GM12878 (cell line): ENCODE data around the gene CHD9. TPM values are rescaled to one million over a fixed set of nuclear protein-coding genes. Genes with fewer than 3 reads are reported as not detected.

Experiments
- ATAC-seq: fragments of 200-7000 bp; cut with Tn5 transposase; 3 replicates; pipeline ENCODE4 v1.9.1; 2020; ENCODE audit warnings: mild to moderate bottlenecking, moderate library complexity
- BruUV-seq: library from RNA; stranded (reverse); fragments of 400-500 nt; replicated peaks from 2 replicates; lab custom pipeline; 2021; lab: Mats Ljungman, UMichigan
- CTCF ChIA-PET: fragments of 300-600 bp; sonication (Branson Sonifier 250); formaldehyde crosslinking; extraction: SDS; loops from one replicate; lab custom pipeline; 2021; ENCODE audit warnings: inconsistent platforms; lab: Yijun Ruan, JAX
- POLR2A ChIA-PET: fragments of 350-600 bp; formaldehyde crosslinking; extraction: SDS; loops from one replicate; lab custom pipeline; 2021; ENCODE audit warnings: inconsistent platforms; lab: Charles Lee
- RAD21 ChIA-PET: fragments of 300-600 bp; sonication (Branson Sonifier 250); formaldehyde crosslinking; loops from one replicate; lab custom pipeline; 2023; ENCODE audit warnings: antibody characterized with exemption; ENCODE audit not compliant: unreplicated experiment; lab: Charles Lee
- SMC1A ChIA-PET: fragments of 300-600 bp; sonication (Branson Sonifier 250); formaldehyde crosslinking; loops from one replicate; lab custom pipeline; 2023; ENCODE audit not compliant: unreplicated experiment, uncharacterized antibody; lab: Charles Lee
- DNase-seq: peaks from one replicate; pipeline ENCODE4 v3.0.0-alpha.2; 2011; ENCODE audit warnings: low read depth, low spot score
- FAIRE-seq: peaks from 3 replicates; lab custom pipeline; 2011; peaks lifted over from hg19 to GRCh38; lab: Jason Lieb, UNC
- H2AFZ ChIP-seq: 2 replicates; pipeline ENCODE4 v1.6.0; 2011; ENCODE audit warnings: low read depth, low read length, control low read depth; ENCODE audit not compliant: control insufficient read depth
- H3K27ac ChIP-seq: 2 replicates; pipeline ENCODE4 v1.5.1; 2011; ENCODE audit warnings: control low read depth; ENCODE audit not compliant: control insufficient read depth, insufficient read depth
- H3K27me3 ChIP-seq, 2 experiments: replicated peaks in 1 of 2; 2 replicates each; pipeline versions ENCODE4 v1.6.0 to v1.6.1; 2011; ENCODE audit warnings: low read length in 1 of 2; ENCODE audit not compliant: control insufficient read depth in 2 of 2, insufficient read depth in 2 of 2
- H3K36me3 ChIP-seq, 2 experiments: 2 replicates each; pipeline ENCODE4 v1.5.1; 2011; ENCODE audit warnings: low read length in 1 of 2; ENCODE audit not compliant: control insufficient read depth in 2 of 2, insufficient read depth in 2 of 2
- H3K4me1 ChIP-seq: 2 replicates; pipeline ENCODE4 v1.6.1; 2011; ENCODE audit warnings: mild to moderate bottlenecking, low read length, moderate library complexity, mixed read lengths; ENCODE audit not compliant: control insufficient read depth, insufficient read depth
- H3K4me2 ChIP-seq: 2 replicates; pipeline ENCODE4 v1.6.0; 2011; ENCODE audit warnings: control low read depth; ENCODE audit not compliant: control insufficient read depth, insufficient read depth
- H3K4me3 ChIP-seq: fragments of 200-600 bp; sonication (generic); 2 replicates; pipeline ENCODE4 v1.5.1; 2016
- H3K79me2 ChIP-seq: 2 replicates; pipeline ENCODE4 v1.6.0; 2011; ENCODE audit warnings: low read length; ENCODE audit not compliant: control insufficient read depth, insufficient read depth
- H3K9ac ChIP-seq: 2 replicates; pipeline ENCODE4 v1.8.0; 2011; ENCODE audit warnings: low read length, control low read depth, mixed read lengths; ENCODE audit not compliant: control insufficient read depth, insufficient read depth
- H3K9me3 ChIP-seq: replicated peaks from 3 replicates; pipeline ENCODE4 v1.5.1; 2011; ENCODE audit warnings: mild to moderate bottlenecking, low read length; ENCODE audit not compliant: control insufficient read depth, insufficient read depth
- H4K20me1 ChIP-seq: 2 replicates; pipeline ENCODE4 v1.6.0; 2011; ENCODE audit not compliant: control insufficient read depth, insufficient read depth
- CBFB ChIP-seq: IDR thresholded peaks from 2 replicates; pipeline ENCODE4 v1.6.1; 2016; ENCODE audit warnings: antibody characterized with exemption, low read depth
- HDAC6 ChIP-seq: fragments of 200-600 bp; sonication (generic); IDR thresholded peaks from one replicate; pipeline ENCODE4 v1.8.0; 2017; ENCODE audit warnings: antibody characterized with exemption; ENCODE audit not compliant: unreplicated experiment
- HDGF ChIP-seq: fragments of 450-650 bp; IDR thresholded peaks from 2 replicates; pipeline ENCODE4 v1.6.1; 2016; ENCODE audit warnings: antibody characterized with exemption
- MYB ChIP-seq: fragments of 150-350 bp; IDR thresholded peaks from 2 replicates; pipeline ENCODE4 v1.6.1; 2014; ENCODE audit warnings: mild to moderate bottlenecking, low read depth, low read length, borderline replicate concordance
- PAX5 ChIP-seq: IDR thresholded peaks from 2 replicates; pipeline ENCODE4 v1.6.1; 2011; ENCODE audit warnings: low read depth, low read length, borderline replicate concordance
- SIN3A ChIP-seq: IDR thresholded peaks from 2 replicates; pipeline ENCODE4 v1.6.1; 2012; ENCODE audit warnings: low read depth, low read length, improper control_type of control experiment
- SMC3 ChIP-seq: IDR thresholded peaks from 2 replicates; pipeline ENCODE4 v1.6.1; 2011; ENCODE audit warnings: low read length, improper control_type of control experiment, borderline replicate concordance
- TCF12 ChIP-seq: IDR thresholded peaks from 2 replicates; pipeline ENCODE4 v1.6.1; 2011; ENCODE audit warnings: low read depth, mild to moderate bottlenecking, low read length
- ZNF217 ChIP-seq: fragments of 450-650 bp; IDR thresholded peaks from 2 replicates; pipeline ENCODE4 v1.6.1; 2017; ENCODE audit warnings: antibody characterized with exemption, mild to moderate bottlenecking
- WGBS: methylation state at CpG from one replicate; pipeline ENCODE4 v1.1.6; 2016; ENCODE audit warnings: low lambda C conversion rate; ENCODE audit not compliant: insufficient replicate concordance, insufficient coverage; ENCODE audit errors: missing lambda C conversion rate; 5-methylcytosine and 5-hydroxymethylcytosine counted together
- in situ Hi-C: fragments of 300-500 bp; cut with MboI; formaldehyde crosslinking; loops from 9 replicates; pipeline ENCODE4 v1.14.3; 2018; ENCODE audit warnings: mixed read lengths
- intact Hi-C: fragments of 100-400 bp; cut with micrococcal nuclease; formaldehyde crosslinking; loops from one replicate; pipeline ENCODE4 v1.14.2; 2022; ENCODE audit not compliant: unreplicated experiment
- polyA plus RNA-seq, 11 experiments: library from polyadenylated mRNA; depleted of rRNA in 4 of 11; unstranded in 6 of 11; stranded (reverse) in 5 of 11; fragments of >200 nt; fragmentation: Nextera tagmentation in 4 of 11; fragmentation: Illumina TruSeq in 1 of 11; extraction: Ambion mirVana in 4 of 11; extraction: Trizol in 1 of 11; gene quantifications; 1 replicate in 1 of 11; 2 replicates in 10 of 11; pipeline versions ENCODE4 v1.2.1 to v1.2.3, GENCODE V29; 2011 to 2016; ENCODE audit warnings: inconsistent platforms in 2 of 11, missing spikeins in 2 of 11, low read depth in 1 of 11
- total RNA-seq, 4 experiments: library from RNA; depleted of rRNA in 3 of 4; stranded (reverse); fragments of >200 nt in 3 of 4; fragmentation: Illumina TruSeq in 1 of 4; extraction: Trizol in 1 of 4; gene quantifications; 2 replicates each; pipeline versions ENCODE4 v1.2.1 to v1.2.3, GENCODE V29; 2013 to 2021
- TF ChIP-seq, protein P1 (sequence below): fragments of 450-650 bp; formaldehyde crosslinking; IDR thresholded peaks from 2 replicates; pipeline ENCODE4 v1.4.0; 2022; ENCODE audit warnings: mild to moderate bottlenecking, moderate library complexity
- TF ChIP-seq, protein P2 (sequence below): IDR thresholded peaks from 2 replicates; pipeline ENCODE4 v1.6.1; 2011; ENCODE audit warnings: low read depth, low read length, improper control_type of control experiment, borderline replicate concordance
- TF ChIP-seq, protein P3 (sequence below): IDR thresholded peaks from 2 replicates; pipeline ENCODE4 v1.6.1; 2012; ENCODE audit warnings: low read depth, low read length, improper control_type of control experiment
- TF ChIP-seq, protein P4 (sequence below): IDR thresholded peaks from 2 replicates; pipeline ENCODE4 v1.6.1; 2011; ENCODE audit warnings: mild to moderate bottlenecking, low read depth, low read length, moderate library complexity; ENCODE audit not compliant: insufficient replicate concordance

The CHD9 gene
- total and polyA plus RNA-seq, 10 of the 15 experiments (the other 5 are each of a cell fraction or from before 2014, with no cell fraction given), result 29.2 to 95.7 (median 54.3) TPM

DNA sequence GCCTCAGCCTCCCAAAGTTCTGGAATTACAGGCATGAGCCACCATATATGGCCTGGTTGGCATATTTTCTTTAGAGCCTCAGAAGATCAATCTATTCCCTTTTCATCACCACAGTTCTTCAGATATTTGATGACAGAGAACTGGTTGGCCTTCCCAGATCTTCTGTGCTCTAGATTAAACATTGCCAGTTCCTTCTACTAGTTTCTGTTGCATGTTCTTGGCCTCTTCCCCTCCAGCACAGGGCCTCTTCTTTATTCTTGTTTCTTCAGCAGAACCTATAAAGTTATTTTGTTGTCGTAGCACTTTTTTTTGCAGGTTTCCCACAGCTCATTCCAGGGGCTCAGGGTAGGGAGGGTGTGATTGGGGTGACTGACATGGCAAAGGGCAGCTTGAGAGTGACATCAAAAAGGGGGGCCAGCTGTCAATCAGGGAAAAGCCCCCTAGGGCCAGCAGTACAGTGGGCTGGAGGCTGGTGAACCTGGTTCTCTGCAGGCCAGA, 9.3 kb downstream of the CHD9 start:
- H3K79me2 ChIP-seq, result peaks cover 63% of the 10 kb centered on the region
- TF ChIP-seq, protein P1, sequence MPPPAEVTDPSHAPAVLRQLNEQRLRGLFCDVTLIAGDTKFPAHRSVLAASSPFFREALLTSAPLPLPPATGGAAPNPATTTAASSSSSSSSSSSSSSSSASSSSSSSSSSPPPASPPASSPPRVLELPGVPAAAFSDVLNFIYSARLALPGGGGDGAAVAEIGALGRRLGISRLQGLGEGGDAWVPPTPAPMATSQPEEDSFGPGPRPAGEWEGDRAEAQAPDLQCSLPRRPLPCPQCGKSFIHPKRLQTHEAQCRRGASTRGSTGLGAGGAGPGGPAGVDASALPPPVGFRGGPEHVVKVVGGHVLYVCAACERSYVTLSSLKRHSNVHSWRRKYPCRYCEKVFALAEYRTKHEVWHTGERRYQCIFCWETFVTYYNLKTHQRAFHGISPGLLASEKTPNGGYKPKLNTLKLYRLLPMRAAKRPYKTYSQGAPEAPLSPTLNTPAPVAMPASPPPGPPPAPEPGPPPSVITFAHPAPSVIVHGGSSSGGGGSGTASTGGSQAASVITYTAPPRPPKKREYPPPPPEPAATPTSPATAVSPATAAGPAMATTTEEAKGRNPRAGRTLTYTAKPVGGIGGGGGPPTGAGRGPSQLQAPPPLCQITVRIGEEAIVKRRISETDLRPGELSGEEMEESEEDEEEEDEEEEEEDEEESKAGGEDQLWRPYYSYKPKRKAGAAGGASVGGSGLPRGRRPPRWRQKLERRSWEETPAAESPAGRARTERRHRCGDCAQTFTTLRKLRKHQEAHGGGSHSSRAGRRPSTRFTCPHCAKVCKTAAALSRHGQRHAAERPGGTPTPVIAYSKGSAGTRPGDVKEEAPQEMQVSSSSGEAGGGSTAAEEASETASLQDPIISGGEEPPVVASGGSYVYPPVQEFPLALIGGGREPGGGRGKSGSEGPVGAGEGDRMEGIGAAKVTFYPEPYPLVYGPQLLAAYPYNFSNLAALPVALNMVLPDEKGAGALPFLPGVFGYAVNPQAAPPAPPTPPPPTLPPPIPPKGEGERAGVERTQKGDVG (CRISPR knock-in tag), result no peak
- TF ChIP-seq PAX5 (no peak), ZNF217 (no peak), HDAC6 (no peak), SMC3 (no peak), HDGF (no peak), SIN3A (no peak), MYB (no peak), CBFB (no peak), TCF12 (no peak)
- TF ChIP-seq, protein P2, sequence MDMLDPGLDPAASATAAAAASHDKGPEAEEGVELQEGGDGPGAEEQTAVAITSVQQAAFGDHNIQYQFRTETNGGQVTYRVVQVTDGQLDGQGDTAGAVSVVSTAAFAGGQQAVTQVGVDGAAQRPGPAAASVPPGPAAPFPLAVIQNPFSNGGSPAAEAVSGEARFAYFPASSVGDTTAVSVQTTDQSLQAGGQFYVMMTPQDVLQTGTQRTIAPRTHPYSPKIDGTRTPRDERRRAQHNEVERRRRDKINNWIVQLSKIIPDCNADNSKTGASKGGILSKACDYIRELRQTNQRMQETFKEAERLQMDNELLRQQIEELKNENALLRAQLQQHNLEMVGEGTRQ, result no peak
- TF ChIP-seq, protein P3, sequence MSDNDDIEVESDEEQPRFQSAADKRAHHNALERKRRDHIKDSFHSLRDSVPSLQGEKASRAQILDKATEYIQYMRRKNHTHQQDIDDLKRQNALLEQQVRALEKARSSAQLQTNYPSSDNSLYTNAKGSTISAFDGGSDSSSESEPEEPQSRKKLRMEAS, result no peak
- TF ChIP-seq, protein P4, sequence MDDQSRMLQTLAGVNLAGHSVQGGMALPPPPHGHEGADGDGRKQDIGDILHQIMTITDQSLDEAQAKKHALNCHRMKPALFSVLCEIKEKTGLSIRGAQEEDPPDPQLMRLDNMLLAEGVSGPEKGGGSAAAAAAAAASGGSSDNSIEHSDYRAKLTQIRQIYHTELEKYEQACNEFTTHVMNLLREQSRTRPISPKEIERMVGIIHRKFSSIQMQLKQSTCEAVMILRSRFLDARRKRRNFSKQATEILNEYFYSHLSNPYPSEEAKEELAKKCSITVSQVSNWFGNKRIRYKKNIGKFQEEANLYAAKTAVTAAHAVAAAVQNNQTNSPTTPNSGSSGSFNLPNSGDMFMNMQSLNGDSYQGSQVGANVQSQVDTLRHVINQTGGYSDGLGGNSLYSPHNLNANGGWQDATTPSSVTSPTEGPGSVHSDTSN, result no peak

More for the DNA sequence above, 9.3 kb downstream of the CHD9 start:
- Histone ChIP-seq H3K27me3 (no peaks in the 10 kb centered on the region), H3K27ac (peak overlapping the region; percentile 74), H2AFZ (no peak overlapping the region), H3K9ac (peak overlapping the region; percentile 31; the same call in 1 of the 2 replicates), H3K4me3 (peak overlapping the region; percentile 37; the same call in 1 of the 2 replicates), H3K4me2 (peak overlapping the region; percentile 75), H3K4me1 (peaks cover 77% of the 10 kb centered on the region), H3K9me3 (no peaks in the 10 kb centered on the region), H3K36me3 (peaks cover 0 to 10% of the 10 kb centered on the region in 2 experiments; a peak in 2 of 4 replicates), H4K20me1 (no peaks in the 10 kb centered on the region)
- no TSS peak for BruUV-seq
- WGBS, result 26% methylated on average over 1 of the region's 1 CpG
- RAD21 ChIA-PET, result interaction anchor here (0.8 to 9.9 kb wide), 7 partner anchors 8 to 66 kb away, joined by 3 to 97 read pairs (median 4); no protein-coding TSS in a partner anchor
- in situ Hi-C loops (loop anchor here (5.0 to 10.0 kb wide), 3 partner anchors 33 to 381 kb away; no protein-coding TSS in a partner anchor), intact Hi-C loops (loop anchor here (5.0 kb wide), 1 partner anchor 438 kb away; the partner anchor contains the start of gene AKTIP)
- CTCF ChIA-PET, result interaction anchor here (1.0 to 3.5 kb wide), 3 partner anchors 31 to 145 kb away, joined by 3 to 15 read pairs (median 13); no protein-coding TSS in a partner anchor
- no peak for FAIRE-seq
- SMC1A ChIA-PET, result interaction anchor here (0.6 to 19.1 kb wide), 7 partner anchors 8 to 144 kb away, joined by 3 to 270 read pairs (median 11); no protein-coding TSS in a partner anchor
- DNase-seq, result no peak
- no peak for ATAC-seq
- POLR2A ChIA-PET, result interaction anchor here (0.6 to 12.5 kb wide), 5 partner anchors 8 to 453 kb away, joined by 3 to 142 read pairs (median 15); partner anchors contain the start of gene CHD9
